ENCODE data around the gene MYD88.
A peak's percentile ranks its signal among the peaks of the same experiment; 100 is the strongest.

MYD88 gene

DNA sequence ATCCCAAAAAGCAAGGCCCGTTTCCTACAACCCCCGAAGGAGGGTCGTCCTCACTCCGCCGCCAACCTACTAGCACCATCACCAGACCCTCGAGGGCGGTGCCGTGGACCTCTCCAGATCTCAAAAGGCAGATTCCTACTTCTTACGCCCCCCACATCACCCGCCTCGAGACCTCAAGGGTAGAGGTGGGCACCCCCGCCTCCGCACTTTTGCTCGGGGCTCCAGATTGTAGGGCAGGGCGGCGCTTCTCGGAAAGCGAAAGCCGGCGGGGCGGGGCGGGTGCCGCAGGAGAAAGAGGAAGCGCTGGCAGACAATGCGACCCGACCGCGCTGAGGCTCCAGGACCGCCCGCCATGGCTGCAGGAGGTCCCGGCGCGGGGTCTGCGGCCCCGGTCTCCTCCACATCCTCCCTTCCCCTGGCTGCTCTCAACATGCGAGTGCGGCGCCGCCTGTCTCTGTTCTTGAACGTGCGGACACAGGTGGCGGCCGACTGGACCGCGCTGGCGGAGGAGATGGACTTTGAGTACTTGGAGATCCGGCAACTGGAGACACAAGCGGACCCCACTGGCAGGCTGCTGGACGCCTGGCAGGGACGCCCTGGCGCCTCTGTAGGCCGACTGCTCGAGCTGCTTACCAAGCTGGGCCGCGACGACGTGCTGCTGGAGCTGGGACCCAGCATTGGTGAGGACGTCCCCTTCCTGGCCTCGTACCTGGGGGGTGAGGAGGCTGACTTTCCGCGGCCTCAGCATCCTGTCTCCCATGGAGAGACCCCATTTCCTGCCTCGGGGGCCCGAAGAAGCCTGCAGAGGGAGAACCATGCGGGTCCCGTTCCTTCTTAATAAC is at the start of gene MYD88:
Gene MYD88, plus strand, starts transcription at position 313 of the 842 bp plus-strand sequence. Its CDS starts 40 bp downstream, at position 353.
- peak; percentile 44 to 85 (median 59) for DNase-seq

- no peak for DNase-seq
Measured at GRCh38 chr3:38089163-38089562, 49.3 kb upstream of the MYD88 start.

- no peak for DNase-seq
Measured at GRCh38 chr3:38090453-38090852, 48.0 kb upstream of the MYD88 start.

GRCh38 chr3:38094999-38095398 is 43.5 kb upstream of the MYD88 start:
- no peak for DNase-seq

DNA sequence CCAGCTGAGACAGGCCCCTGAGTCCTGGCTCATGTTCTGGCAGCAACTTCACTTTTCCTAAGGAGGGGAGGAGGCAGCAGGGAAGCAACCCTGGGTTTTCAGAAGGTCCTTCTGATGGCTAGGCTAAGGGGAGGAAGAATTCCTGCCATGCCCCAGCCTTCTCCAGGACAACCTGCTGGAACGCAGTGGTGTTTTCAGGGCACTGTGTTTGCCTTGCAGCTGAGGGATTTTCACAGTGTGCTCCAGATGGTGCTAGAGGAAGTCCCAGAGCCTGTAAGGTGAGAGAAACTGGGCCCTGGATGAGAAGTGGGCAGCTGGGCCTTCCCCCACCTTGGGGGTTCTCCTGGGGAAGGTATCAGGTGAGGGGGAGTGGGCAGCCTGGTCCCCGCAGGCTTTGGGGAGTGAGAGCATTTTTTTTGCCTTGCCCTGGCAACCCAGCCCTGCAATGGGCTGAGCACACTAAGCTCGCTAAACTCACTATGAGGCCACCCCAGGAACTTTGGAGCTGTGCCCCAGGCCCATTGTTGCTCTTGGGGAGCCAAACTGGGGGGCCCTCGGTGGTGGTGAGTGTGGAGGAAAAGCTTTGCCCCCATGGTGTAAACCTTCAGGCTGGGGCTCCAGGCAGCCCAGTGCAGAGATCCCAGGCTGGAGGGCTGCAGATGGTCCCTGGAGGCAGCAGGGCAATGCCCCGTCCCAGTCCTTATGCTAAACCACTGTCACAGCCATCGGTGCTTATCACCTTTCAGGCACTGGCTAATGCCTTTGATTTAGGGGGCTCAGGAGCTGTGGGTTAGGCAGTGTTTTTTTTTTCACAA is 42.6 kb upstream of the MYD88 start:
- DNase-seq, result no peak

DNA sequence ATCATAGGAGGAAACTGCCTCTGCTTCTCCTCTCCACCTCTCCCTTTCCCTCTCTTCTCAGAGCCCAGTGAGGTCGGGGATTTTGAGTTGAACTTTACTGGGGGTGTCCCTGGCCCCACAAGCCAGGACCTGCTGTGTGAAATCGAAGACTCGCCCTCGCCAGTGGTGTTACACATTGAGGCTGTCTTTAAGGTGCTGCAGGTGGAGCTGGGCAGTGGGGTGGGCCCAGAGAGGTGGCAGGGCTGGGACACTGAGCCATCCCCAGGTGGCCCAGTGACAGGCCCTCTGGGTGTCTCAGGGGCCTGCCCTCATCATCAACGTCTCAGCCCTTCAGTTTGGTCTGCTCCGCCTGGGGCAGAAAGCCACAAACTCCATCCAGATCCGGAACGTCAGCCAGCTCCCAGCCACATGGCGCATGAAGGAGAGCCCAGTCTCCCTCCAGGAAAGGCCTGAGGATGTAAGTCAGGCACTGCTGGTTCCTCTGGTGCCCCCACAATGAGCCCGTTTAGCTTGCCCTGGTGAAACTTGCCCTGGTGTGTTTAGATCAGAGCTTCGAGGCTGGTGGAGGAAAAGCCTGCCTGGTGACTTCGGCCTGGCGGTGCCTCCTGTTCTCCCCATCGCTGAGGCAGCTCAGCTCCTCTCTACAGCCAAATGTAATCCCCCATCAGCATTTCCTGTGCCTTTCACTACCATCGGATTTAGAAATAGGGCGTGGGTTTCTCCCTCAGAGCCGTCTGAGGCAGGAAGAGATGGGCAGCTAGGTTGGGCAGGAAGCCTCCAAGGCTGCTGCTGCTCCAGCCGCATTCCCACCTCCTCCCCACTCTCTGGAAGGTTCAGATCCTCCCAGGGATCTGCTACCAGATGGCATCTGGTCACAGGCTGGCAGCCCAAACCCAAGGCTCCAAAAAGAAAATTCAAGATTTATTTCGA is 40.8 kb upstream of the MYD88 start:
- no peak for DNase-seq

DNA sequence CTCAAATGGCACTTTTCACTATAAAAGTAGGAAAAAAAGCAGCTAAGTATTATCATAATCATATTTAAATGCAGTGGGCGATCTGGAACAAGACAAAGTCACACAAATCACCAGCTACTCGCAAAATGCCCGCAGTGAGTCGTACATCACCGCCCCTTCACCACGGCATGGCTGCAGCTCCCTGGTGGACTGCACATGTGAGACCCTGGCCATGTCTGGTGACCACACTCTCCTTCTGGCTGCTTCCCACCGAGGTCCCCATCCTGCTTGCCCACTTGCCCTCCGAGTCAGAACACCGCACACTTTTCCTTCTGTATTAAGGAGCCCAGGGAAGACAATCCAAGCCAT is 40.1 kb upstream of the MYD88 start:
- DNase-seq, result no peak

- no peak for DNase-seq
Measured at GRCh38 chr3:38099518-38099917, 38.9 kb upstream of the MYD88 start.

GRCh38 chr3:38100498-38100897 is 38.0 kb upstream of the MYD88 start:
- no peak for DNase-seq

- DNase-seq, result no peak
Measured at GRCh38 chr3:38101811-38102443, 36.5 kb upstream of the MYD88 start.

DNA sequence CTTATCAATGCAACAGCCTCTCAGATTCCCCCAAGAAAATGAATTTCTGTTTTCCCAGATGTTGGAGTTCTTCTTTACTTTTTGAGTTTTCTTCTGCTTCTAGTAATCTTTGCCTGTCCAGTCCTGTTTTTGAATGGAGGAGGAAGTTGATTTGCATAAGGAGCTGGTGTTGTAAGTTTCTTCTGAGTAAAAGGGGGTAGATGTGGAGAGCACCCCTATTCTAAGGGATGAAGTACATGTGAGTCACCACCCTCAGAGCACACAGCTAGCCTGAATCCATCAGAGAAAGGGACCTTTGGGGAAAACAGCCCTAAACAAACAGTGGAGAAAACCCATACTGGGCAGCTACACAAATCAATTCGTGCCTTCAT is 36.0 kb upstream of the MYD88 start:
- DNase-seq, result no peak

GRCh38 chr3:38105525-38105924 is 32.9 kb upstream of the MYD88 start:
- no peak for DNase-seq

- no peak for DNase-seq
Measured at GRCh38 chr3:38107911-38108648, 30.4 kb upstream of the MYD88 start.

DNA sequence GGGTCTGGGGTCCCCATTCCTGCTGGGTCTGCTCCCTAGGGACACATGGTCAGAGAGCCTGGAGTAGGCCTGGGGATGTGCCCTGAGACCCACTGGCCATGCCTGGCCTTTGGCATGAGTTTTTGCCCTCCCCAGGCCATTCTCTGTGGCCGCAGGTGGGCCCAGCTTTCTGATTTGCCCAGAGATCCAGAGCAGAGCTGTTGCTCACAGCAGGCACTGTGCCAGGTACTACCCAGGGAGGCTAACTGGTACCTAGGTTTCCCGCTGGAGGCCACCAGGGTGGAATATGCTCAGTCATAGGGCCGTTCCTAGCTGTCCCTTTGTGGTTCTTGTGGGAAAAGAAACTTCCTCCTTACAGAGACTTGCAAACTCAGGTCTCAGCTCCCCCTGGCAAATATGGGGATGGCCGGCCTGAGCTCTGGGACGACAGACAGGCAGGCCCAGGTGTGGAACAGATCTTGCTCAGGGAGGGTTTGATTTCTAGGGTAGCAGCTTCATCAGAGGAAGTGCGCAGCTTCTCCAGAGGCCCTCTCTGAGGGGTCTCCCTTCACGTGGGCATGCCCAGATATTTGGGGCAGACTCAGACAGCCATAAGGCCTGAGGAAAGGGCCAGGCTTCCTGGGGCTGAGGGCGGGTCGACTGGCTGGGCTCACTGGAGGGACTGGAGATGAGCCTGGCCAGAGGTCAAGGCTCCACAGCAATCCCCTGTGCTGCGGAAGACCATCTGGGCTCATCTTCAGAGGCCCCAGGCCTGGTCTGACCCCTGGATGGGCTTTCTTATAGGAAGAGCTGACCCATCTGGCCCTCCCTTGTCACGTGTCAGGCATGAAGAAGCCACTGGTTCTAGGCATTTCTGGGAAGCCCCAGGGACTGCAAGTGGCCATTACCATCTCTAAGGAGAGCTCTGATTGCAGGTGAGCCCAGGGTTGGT is 29.5 kb upstream of the MYD88 start:
- no peak for DNase-seq

GRCh38 chr3:38109580-38110313 is 28.7 kb upstream of the MYD88 start:
- DNase-seq, result no peak

DNA sequence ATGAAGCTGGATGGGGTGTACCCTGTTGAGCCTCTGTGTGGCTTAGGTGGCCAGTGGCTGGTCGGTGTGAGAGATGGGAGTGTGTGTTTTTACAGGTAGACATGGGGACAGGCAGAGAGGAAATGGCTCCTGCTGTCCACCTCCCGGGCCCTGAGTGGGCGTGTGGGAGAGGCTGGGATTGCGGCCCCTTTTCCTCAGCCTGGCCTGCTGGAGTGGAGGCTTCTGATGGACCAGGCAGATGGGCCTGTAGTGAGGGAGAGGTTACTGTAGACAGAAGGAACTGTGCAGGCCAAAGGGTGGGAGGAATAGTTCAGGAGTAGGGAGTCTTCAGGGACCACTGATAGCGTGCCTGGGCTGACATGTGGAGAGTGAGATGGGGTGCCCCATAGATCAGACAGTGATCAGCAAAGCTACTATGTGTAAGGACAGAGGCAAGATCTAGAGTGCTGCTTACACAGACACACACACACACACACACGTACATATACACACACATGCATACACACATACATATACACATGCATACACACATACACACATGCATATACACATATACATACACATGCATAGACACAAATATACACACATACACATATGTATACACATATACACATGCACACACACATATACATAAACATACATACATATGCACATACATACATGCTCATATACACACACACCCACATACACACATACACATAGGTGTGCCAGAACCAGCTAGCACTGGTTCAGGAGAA is 28.0 kb upstream of the MYD88 start:
- DNase-seq, result no peak

- no peak for DNase-seq
Measured at GRCh38 chr3:38111201-38111600, 27.3 kb upstream of the MYD88 start.

DNA sequence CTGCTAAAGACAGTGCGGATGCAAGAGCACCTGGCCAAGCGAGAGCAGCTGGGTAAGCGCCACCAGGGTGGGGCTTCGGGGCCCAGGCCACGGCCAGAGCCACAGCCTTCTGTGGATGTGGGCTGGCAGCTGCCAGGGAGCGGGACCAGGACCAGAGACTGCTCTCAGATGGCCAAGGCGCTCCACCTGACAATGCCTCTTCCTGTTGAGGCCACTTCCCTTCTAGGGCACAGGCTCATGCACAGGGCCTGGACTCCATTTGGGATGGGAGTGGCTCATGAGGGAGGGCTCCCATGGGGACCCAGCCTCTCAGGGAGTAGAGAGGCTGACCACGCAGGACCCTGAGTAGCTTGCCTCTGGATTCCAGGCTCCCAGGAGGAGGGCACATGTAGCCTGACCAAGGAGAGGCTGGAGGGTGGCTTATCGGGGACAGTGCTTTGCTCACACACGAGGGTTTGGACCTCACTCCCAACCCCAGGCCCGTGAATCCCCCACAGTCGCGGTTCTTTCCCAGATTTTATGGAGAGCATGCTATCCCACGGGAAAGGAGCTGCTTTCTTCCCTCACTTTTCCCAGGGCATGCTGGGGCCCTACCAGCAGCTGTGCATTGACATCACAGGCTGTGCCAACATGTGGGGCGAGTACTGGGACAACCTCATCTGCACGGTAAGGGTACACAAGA is 26.6 kb upstream of the MYD88 start:
- no peak for DNase-seq

DNA sequence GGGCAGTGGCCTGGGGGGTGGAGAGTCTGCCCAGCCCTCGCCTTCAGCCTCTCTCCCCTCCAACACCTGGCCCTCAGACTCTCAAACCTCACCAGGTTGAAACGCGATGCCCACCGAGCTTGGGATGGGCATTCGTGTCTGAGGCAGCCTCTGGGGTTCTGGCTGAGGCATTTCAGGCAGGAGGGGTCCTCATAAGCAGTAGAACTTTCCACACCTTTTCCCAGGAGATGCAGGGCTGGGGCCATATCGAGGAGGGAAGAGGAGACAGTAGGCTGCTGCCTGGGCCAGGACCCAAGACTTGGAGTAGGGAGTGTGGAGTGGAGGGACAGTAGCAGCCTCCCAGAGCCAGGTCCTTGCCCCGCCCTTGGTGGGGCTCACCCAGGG is 26.1 kb upstream of the MYD88 start:
- DNase-seq, result no peak

Data from activated naive CD4-positive, alpha-beta T cell (primary cell).